Measurements from ENCODE around the gene FLAD1.
"Not testable (repeated sequence)": the region's sequence is repeated elsewhere in the genome, so short reads cannot be mapped to it uniquely, and the experiment has no call there.

FLAD1 gene

DNA sequence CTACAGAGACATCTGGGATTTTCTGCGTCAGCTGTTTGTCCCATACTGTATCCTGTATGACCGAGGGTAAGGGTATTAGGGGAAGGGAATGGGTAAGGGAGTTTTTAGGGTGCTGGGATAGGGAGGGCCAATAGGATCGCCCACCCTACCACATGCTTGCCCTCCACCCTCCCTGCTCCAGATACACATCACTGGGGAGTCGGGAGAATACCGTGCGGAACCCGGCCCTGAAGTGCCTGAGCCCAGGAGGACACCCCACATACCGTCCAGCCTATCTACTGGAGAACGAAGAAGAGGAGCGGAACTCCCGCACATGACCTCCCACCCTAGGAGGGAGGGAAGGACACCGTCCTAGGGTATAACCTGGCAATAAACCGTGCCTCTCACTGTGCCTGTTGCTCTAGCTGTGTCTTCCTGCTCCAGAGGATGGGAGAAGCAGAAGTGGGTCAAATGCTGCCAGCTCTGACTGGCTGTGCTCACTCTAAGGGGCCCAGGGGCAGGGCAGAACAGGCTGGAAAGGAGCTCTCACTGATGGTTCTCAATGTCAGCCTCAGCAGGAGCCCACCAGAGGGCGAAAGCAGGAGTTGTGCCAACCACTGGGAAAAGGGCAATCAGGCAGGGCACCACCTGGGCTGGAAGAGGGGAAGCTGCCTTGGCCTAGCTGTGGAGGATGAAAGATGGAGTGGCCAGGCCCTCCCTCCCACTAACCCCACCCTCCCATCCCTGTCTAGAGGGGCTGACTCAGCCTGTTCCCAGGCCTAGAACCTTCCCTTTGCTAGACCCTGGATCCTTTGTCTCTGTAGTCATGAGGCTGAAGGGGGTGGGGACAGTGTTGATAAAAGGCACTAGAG lies 9.8 kb downstream of the FLAD1 start:
- DNase-seq = no peak

DNA sequence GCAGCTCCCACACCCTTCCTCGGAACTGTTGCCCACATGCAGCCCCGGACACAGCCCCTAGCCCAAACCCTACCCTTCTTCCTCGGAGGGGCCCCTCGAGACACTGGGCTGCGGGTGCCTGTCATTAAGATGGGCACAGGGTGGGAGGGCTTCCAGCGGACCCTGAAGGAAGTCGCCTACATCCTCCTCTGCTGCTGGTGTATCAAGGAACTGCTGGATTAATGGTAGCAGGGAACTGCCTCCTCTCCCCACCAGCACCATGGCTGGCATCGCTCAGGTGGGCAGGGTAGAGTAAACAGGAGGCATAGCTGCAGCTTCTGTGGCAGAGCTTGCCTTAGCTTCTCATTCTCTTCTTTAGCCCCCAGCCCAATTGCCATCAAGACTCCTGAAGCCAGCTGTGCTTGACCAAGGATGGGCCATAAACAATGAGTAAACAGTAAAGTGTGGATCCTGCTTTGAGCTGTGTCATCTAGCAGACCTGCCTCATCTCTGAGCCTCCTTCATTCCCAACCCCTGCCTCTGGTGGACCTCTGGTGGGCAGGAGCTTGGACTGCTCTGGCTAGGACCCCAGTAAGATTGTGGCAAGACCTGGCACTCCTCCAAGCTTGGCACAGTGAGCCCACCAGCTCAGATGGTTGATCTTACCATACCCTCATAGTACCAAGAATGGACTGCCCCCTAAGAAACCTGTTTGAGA lies 10.6 kb downstream of the FLAD1 start, which contains the start of gene LENEP:
Gene LENEP, plus strand, starts transcription at position 15 of the 697 bp plus-strand sequence. Its CDS starts 22 bp downstream, at position 37.
- DNase-seq = no peak

DNA sequence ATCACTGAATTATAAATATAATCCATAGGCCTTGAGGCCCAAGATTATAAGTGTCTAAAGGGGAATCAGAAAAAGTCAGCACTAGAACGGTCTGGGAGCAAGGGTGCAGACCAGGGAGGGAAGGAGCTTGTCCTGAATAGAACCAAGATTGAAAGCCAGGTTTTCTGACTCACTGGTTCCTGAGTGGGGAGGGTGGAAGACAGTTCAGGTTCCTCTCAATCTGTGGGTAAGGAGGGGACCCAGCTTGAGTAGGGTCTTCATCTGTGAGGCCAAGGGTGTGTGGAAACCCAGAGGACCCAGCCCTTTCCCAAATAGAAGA lies 11.1 kb downstream of the FLAD1 start:
- DNase-seq = no peak

DNA sequence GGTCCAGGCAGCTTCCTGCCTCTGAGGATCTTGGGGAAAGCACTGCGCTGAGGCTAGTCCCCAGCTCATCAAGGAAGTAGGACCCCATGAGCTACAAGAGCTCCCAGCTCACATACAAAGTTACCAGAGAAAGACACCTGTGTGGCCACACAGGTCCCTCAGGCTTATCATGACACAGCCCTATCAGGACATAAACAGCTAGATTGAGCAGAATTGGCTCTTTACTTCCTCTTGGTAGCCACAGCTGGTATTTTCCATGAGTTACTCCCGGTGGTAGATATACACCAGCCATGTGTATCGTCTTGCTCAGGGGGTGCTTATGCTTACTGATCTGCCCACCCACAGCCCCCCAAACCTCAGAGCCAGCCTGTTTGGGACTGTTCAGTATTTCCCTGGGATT lies 11.4 kb downstream of the FLAD1 start:
- no peak for DNase-seq

DNA sequence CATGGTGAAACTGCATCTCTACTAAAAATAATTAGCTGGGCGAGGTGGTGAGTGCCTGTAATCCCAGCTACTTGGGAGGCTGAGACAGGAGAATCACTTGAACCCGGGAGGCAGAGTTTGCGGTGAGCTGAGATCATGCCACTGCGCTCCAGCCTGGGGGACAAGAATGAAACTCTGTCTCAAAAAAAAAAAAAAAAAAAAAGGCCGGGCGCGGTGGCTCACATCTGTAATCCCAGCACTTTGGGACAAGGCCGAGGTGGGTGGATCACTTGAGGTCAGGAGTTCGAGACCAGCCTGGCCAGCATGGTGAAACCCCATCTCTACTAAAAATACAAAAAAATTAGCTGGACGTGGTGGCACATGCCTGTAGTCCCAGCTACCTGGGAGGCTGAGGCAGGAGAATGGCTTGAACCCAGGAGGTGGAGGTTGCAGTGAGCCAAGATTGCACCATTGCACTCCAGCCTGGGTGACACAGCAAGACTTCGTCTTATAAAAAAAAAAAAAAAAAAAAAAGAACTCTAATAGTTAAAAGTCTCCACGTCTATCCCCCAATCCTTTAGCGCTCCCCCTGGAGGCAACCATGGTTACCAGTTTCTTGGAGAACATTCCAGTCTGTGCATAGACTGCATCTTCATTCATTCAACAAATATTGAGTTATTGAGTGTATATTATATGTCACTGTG lies 12.3 kb downstream of the FLAD1 start:
- not testable (repeated sequence) for DNase-seq

DNA sequence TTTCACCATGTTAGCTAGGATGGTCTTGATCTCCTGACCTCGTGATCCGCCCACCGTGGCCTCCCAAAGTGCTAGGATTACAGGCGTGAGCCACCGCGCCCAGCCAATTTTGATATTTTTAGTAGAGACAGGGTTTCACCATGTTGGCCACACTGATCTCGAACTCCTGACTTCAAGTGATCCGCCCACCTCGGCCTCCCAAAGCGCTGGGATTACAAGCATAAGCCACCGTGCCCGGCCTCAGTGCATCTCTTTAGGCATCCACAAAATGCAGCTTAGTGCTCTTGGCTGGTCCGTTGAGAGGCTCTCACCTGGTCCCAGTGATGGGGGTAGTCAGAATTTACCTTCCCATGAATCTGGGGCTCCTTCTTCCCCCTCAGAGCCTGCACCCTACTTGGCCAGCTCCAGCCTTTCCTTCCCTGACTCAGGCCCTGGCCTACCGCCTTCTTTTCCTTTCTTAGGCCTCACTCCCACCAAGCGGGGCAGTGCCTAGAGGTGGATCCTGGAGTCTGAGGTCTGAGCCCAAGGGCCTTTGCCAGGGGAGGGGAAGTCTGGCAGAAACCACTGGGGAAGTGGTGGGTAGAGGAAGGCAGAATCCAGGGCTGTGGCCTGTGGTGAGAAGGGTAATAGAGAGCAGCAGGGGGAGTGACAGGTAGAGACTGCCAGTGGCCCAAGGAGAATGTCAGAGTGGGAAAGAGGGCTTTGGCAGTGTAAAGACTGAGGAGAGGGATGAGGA lies 14.0 kb downstream of the FLAD1 start:
- DNase-seq = no peak

DNA sequence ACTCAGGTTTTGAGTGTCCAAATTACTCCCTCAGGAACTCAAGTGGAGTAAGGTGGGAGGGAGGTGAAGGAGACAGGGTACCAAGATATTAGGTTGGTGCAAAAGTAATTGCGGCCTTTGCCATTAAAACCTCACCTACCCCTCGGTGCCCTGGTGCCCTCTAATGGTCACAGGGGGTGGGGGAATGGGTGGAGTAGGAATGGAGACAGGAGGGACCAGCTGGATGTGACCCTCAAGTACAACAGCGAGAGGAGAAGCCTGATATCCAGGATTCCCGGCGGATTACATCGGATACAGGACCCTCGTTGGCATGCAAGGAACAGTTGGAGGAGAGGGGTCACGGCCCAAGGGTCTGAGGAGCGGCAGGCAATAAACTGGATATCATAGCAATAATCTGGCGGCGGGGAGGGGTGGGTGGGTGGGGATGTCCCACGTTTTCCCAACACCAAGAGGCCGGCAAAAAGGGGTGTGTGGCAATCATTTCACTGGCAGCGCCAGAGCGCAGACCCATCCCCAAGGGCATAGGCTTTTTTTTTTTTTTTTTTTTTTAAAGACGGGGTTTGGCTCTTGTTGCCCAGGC lies 15.1 kb downstream of the FLAD1 start:
- DNase-seq = no peak

DNA sequence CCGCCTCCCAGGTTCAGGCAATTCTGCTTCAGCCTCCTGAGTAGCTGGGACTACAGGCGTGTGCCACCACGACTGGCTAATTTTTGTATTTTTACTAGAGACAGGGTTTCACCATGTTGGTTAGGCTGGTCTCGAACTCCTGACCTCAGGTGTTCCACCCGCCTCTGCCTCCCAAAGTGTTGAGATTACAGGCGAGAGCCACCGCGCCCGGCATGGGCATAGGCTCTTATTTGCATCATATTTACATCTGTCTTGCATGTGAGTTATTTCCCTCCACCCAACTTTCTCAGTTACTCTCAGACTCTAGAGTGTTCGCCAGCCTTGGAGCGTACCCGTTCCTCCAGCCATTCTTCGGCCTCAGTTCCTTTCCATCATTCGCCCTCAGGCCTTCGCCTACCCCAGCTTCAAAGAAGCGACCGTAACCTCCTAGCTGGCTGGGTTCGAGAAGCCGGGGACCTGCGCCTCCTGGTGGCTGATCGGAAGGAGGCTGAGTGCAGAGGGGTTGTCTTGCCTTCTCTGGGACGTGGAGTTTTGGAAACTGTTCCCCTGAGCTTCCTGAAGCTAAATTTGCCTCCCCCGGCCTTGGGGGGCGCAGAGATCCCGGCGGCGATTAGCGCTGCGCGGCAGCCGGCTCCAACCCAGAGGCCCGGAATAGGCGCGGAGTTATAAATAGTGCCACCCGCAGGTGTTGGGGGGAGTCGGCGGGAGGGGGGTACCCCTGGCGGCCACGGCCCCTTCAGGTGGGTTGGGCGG lies 15.8 kb downstream of the FLAD1 start:
- peak; percentile 60 to 74 for DNase-seq

DNA sequence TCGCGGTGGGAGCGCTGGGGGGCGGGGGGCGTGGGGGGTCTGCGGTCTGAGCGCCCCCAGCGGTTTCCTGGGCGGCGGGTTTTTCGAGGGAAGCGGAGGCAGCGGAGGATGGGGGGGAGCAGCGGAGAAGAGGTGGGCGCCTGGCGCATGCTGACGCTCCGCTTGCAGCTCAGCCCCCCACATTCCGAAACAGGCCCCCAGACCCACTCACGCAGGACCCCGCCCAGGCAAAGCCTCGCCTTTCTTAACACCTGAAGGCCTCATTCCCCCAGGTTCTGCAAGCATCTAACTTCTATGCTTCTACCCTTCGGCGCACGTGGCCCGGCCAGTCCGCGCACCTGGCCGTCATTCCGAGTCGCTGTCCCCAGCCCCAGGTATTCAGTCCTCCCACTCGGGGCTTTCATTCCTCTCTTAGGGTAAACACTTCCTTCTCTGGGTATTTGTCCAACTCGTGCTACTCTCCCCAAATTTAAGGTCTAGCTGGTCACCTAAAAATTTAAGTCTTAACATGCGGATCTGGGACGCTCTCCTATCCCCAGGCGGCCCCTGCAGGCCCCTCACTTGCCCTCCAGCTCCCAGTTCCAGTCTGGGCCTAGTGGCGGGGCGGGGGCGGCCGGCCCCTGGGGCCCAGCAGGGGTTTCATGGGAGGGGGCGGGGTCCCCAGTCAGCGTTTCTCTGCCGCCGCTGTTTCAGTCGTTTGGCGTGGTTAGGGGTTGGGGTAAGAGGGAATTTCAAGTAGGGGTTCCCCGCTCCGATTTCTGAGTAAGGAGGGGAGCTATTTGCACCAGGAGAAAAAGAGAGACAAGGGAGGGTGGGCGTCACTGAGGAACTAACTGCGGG lies 16.6 kb downstream of the FLAD1 start:
- peak; percentile 60 to 71 for DNase-seq

DNA sequence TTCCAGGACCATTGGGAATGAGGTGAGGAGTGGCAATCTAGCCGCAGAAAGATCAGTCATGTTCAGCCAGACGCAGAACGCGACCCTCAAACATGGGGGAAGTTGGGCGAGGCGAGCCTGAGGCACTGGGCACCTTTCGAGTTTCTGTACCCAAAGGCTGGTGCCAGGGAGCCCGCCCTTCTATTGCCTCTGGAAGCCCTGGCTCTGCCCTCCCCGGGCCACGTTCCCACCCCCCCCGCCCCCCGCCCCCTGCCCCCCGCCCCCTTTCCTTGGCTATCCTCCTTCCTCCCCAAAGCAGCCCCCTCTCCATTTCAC lies 17.2 kb downstream of the FLAD1 start:
- DNase-seq = no peak

DNA sequence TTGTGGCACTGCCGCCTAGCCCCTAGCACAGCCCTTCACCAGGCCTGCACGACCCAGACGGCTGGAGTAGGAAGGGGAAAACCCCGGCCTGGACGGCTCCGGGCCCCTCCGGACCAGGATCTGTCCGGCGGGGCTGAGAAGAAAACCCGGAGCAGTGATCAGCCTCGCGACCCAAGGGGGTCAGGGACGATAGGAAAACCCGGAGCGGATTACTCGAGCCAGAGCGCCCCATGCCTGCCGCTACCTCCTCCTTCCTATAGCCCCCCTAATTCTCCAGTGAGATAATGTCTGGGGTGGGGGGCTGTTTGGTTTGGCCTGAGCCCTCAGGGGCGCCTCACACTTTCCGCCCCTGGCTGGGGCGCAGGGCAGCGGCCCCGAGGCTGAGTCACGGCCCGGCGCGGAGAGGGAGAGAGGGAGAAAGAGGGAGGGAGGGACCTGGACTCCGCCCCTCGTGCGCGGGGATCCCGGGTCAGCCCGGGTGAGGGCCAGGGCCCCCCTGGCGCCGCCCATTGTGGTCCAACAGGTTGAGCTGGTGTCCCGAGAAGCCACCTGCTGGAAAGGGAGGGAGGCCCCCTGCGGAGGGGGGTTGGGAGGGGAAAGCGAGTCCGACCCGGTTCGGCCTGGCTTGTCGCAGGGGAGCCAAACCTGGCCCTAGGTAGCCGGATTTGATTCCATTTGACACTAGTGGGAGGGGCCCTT lies 17.7 kb downstream of the FLAD1 start:
- DNase-seq = peak; percentile 83 to 89

DNA sequence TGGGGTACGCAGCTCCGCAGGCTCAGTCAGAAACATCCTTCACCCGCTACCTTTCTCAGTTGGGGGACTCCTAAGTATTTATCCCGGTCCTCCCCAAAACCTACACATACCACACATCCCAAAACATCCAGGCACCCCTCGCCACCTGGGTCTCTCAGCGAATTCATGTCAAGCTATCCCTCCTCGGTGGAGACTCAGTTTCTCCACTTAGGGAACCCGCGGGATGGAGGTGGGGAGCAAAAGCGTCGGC lies 18.2 kb downstream of the FLAD1 start:
- DNase-seq = no peak

DNA sequence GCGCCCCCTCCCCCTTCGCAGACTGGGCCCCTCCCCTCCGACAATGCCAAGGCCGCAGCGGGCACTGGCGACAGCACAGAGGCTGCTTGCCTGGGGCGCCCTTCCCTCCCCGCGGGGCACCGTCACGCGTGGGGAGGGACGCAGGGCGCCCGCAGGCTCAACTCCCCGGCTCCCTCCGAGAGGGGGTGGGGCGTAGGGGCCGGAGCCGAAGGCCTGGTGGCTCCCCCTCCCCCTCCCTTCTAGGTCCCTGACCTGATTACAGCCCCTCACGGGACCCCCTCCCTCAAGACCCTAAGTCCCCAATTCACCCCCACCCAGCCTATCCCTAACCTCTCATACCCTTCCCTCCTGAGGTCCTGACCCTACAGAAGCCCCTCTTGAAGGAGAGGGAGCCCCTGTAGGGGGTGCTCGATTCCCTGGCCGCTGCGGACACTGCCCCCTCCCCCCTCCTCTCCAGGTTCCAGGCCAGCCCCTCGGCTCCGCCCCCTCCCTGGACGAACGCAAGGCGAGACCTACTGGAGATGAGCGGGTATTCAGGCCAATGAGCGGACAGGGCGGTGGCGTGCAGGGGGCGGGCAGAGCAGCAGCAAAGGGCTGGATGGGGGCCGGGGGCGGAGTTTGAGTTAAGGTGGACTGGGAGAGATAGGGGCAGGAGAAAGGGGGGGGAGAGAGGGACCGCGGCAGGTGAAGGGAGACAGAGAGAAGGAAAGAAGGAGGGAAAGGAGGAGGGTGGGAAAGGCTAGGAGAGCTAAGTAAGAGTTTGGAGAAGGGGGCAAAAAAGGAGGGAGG lies 18.7 kb downstream of the FLAD1 start:
- DNase-seq = peak; percentile 98

DNA sequence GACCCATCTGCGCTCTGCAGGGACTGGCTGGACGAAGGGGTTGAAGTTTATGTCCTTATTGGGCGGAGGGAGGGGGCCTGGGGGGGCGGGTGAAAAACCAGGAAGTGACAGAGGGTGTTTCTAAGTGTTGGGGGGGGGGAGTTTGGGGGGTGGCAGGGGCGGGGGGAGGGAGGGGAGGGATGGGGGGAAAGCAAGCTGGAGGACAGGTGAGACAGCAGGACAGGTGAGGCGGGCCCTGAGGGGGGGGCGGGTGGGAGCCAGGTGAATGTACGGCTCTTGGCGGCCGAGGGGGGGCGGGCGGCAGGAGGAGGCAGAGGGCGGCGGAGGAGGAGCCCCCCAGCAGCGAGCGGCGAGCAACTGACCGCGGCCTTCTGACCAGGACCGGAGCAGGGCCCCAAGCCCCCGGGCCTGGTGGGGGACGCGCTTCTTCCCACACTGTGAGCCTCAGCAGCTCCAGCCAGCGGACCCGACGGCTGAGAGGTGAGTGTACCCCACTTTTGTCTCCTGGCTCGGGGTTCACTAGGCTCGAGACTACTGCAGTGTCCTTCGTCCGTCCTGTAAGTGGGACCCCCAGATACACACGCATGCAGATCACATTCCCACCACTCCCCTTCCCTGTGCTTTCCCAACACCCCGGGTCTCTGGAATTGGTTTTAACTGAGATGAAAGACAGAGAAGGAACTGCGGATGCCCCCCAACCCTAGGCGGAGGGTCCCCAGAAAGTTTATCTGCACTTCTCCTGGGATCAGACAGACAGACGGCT lies 19.5 kb downstream of the FLAD1 start, which contains the start of gene ZBTB7B:
Gene ZBTB7B, plus strand, starts transcription at position 339 of the 763 bp plus-strand sequence. CDS start 11,859 bp downstream, outside the sequence.
- DNase-seq = no peak

DNA sequence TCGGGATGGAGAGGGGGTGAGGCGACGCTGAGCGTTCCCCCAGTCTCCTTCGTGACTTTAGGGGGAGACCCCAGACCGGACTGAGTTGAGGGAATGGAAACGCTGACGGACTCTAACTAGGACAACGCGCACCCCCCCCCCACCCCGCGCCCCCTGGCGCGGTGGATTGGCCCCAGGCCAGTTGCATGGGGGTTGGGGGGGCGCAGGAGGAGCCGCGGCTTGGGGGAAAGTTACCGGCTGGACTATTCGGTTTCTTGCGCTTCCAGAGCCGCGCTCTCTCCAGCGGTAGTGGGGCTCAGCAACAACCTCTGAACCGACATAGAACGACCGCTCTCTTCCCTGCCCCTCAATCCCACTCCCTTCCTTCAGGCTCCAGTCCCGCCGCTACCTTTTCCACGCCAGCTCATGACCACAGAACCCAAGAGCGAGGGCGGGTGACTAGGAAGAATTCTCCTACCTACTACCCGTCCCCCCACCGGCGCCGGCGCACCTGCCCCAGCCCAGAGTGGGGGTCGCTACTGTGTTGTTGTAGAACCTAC lies 20.2 kb downstream of the FLAD1 start:
- no peak for DNase-seq

DNA sequence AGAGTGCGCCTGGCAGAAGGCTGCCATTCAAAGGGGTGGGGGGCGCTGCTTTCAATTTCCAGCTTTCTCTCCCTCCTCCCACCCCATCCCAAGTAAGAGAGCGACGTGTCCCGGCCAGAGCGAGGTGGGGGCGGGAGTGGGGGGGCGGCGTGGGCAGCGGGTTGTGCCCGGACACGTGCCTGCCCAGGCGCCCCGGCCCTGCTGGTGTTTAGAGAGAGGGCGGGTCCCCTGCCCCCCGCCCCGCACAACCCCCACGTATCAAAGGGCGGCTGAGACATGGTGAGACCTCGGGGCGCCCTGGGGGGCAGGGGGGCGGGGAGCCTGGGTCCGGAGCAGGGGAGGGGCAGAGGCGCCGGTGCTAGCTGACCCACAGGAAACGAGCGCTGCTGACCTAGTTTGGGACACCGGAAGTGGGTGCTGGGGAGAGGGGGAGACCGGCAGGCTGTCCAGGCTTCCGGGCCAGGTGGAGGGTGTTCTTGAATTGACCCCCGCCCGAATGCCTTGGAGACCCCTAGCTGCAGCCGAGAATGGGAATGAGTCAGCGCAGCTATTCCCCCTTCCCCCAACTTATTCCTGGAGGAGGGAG lies 20.7 kb downstream of the FLAD1 start:
- no peak for DNase-seq

DNA sequence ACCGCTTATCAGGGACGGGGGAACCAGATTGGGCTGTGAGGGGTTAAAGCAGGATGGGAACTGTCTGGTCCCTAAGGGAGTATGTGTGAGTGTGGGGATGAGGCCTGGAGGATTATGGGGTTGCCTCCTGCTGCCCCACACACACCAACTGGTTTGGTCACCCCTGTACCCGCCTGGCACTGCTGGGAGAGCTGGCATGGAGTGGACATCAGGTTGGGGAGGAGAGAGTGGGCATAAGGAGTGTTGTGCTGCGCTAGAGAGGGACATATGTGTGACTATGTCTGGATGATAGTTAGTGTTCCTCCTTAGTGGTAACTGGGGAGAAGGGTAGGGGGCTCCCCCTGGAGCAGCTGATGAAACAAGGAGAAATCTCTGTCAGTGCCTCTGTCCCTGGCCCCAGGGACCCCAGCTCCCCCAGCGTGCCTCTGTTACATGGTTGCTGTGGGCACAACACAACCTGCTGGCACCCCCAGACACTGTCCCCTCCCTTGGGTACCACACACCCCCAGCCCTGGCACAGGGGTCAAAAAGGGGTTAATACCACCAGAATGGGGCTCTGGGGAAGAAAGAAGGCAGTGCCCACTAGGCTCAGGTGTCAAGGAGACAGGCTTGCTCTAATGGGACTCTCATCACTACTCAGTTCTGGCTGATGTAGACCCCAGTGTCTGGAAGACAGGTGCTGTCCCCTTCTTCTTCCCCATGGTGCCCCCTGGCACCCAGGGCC lies 21.4 kb downstream of the FLAD1 start:
- DNase-seq = peak in 1 of 2 experiments; percentile 31
